IMR-90 (cell line): ENCODE data around the gene FRK. TPM values are rescaled to one million over a fixed set of nuclear protein-coding genes. Genes with fewer than 3 reads are reported as not detected.

ENCODE experiments used
- ATAC-seq: fragments of 200-7000 bp; cut with Tn5 transposase; 2 replicates; pipeline ENCODE4 v1.9.1; 2020; ENCODE audit warnings: low read depth, mild to moderate bottlenecking, moderate library complexity
- BruUV-seq: library from RNA; stranded (reverse); fragments of 400-500 nt; replicated peaks from 2 replicates; lab custom pipeline; 2021; lab: Mats Ljungman, UMichigan
- CTCF ChIA-PET: fragments of 300-600 bp; formaldehyde crosslinking; extraction: SDS; loops from one replicate; lab custom pipeline; 2021; ENCODE audit warnings: antibody characterized with exemption; lab: Yijun Ruan, JAX
- POLR2A ChIA-PET: fragments of 300-600 bp; sonication (Branson Sonifier 250); formaldehyde crosslinking; loops from one replicate; lab custom pipeline; 2022; ENCODE audit warnings: antibody characterized with exemption; ENCODE audit not compliant: unreplicated experiment; lab: Charles Lee
- DNase-seq: peaks from one replicate; pipeline ENCODE4 v3.0.0; 2013
- H2AFZ ChIP-seq: replicated peaks from 2 replicates; pipeline ENCODE3; 2013; ENCODE audit warnings: low read length, mild to moderate bottlenecking; ENCODE audit not compliant: poor library complexity
- H2AK5ac ChIP-seq: 2 replicates; pipeline ENCODE4 v1.6.1; 2013; ENCODE audit warnings: low read depth, low read length, inconsistent platforms
- H2AK9ac ChIP-seq: replicated peaks from 2 replicates; pipeline ENCODE3; 2013; ENCODE audit warnings: mild to moderate bottlenecking, low read depth, low read length, moderate library complexity; ENCODE audit not compliant: poor library complexity
- H2BK120ac ChIP-seq: 2 replicates; pipeline ENCODE4 v1.6.1; 2013; ENCODE audit warnings: low read depth, low read length, inconsistent platforms
- H2BK15ac ChIP-seq: 3 replicates; pipeline ENCODE4 v1.6.1; 2013; ENCODE audit warnings: low read depth, low read length, inconsistent platforms
- H2BK20ac ChIP-seq: 2 replicates; pipeline ENCODE4 v1.6.1; 2013; ENCODE audit warnings: low read depth, mild to moderate bottlenecking, inconsistent platforms, low read length, moderate library complexity
- H2BK5ac ChIP-seq: 2 replicates; pipeline ENCODE4 v1.6.1; 2013; ENCODE audit warnings: mild to moderate bottlenecking, low read depth, low read length, inconsistent platforms; ENCODE audit not compliant: poor library complexity, severe bottlenecking
- H3K14ac ChIP-seq: replicated peaks from 2 replicates; pipeline ENCODE4 v1.6.1; 2013; ENCODE audit warnings: low read depth, low read length, inconsistent platforms
- H3K18ac ChIP-seq: 2 replicates; pipeline ENCODE4 v1.6.1; 2013; ENCODE audit warnings: low read depth, low read length, control low read depth
- H3K23ac ChIP-seq: 2 replicates; pipeline ENCODE4 v1.6.1; 2013; ENCODE audit warnings: low read depth, low read length, inconsistent platforms
- H3K27ac ChIP-seq: 2 replicates; pipeline ENCODE4 v1.5.1; 2013; ENCODE audit warnings: mild to moderate bottlenecking, control low read depth, low read length; ENCODE audit not compliant: insufficient read depth
- H3K27me3 ChIP-seq: 2 replicates; pipeline ENCODE4 v1.6.1; 2013; ENCODE audit warnings: low read length; ENCODE audit not compliant: control insufficient read depth, insufficient read depth
- H3K36me3 ChIP-seq: 2 replicates; pipeline ENCODE4 v1.6.1; 2013; ENCODE audit warnings: low read length, mixed read lengths; ENCODE audit not compliant: control insufficient read depth, insufficient read depth
- H3K4ac ChIP-seq: 2 replicates; pipeline ENCODE4 v1.6.1; 2013; ENCODE audit warnings: low read depth, low read length, inconsistent platforms
- H3K4me1 ChIP-seq: 2 replicates; pipeline ENCODE4 v1.6.1; 2013; ENCODE audit warnings: low read length, mixed read lengths; ENCODE audit not compliant: control insufficient read depth, insufficient read depth
- H3K4me2 ChIP-seq: 2 replicates; pipeline ENCODE4 v1.6.1; 2013; ENCODE audit warnings: low read depth, mild to moderate bottlenecking, control low read depth, low read length, moderate library complexity
- H3K4me3 ChIP-seq: 2 replicates; pipeline ENCODE4 v1.5.1; 2013; ENCODE audit warnings: low read depth, mild to moderate bottlenecking, control low read depth, low read length, moderate library complexity; ENCODE audit not compliant: insufficient read depth
- H3K56ac ChIP-seq: 2 replicates; pipeline ENCODE4 v1.6.1; 2013; ENCODE audit warnings: low read length, inconsistent platforms; ENCODE audit not compliant: insufficient read depth; ENCODE audit errors: extremely low read depth
- H3K79me1 ChIP-seq, 2 experiments: 2 replicates each; pipeline ENCODE4 v1.6.1; 2013; ENCODE audit warnings: low read length in 2 of 2, inconsistent platforms in 1 of 2, low read depth in 1 of 2
- H3K9ac ChIP-seq: 2 replicates; pipeline ENCODE4 v1.6.1; 2013; ENCODE audit warnings: low read depth, low read length, control low read depth
- H3K9me1 ChIP-seq: 2 replicates; pipeline ENCODE4 v1.6.1; 2013; ENCODE audit warnings: low read length, inconsistent platforms; ENCODE audit not compliant: insufficient read depth
- H3K9me3 ChIP-seq: 2 replicates; pipeline ENCODE4 v1.6.1; 2013; ENCODE audit warnings: low read length; ENCODE audit not compliant: control insufficient read depth, insufficient read depth
- H4K20me1 ChIP-seq: 2 replicates; pipeline ENCODE4 v1.6.1; 2013; ENCODE audit warnings: low read length, inconsistent platforms; ENCODE audit not compliant: insufficient read depth
- H4K5ac ChIP-seq: 2 replicates; pipeline ENCODE4 v1.6.1; 2013; ENCODE audit warnings: mild to moderate bottlenecking, low read depth, low read length, control low read depth
- H4K8ac ChIP-seq, 2 experiments: 2 replicates each; pipeline ENCODE4 v1.6.1; 2013; ENCODE audit warnings: low read depth in 2 of 2, low read length in 2 of 2, control low read depth in 1 of 2, inconsistent platforms in 1 of 2
- H4K91ac ChIP-seq: 2 replicates; pipeline ENCODE4 v1.6.1; 2013; ENCODE audit warnings: low read depth, low read length, inconsistent platforms; ENCODE audit not compliant: insufficient read depth
- MAFK ChIP-seq: IDR thresholded peaks from 2 replicates; pipeline ENCODE4 v1.6.1; 2012; ENCODE audit warnings: low read depth, low read length, improper control_type of control experiment
- WGBS, 2 experiments: methylation state at CpG; one replicate each; pipeline versions ENCODE4 v1.1.5 to v1.1.7; 2013; ENCODE audit warnings: missing lambda C conversion rate in 2 of 2; ENCODE audit not compliant: insufficient read length in 1 of 2; ENCODE audit errors: extremely low coverage in 2 of 2; 5-methylcytosine and 5-hydroxymethylcytosine counted together
- dilution Hi-C: fragments of 300-500 bp; cut with HindIII; formaldehyde crosslinking; loops from one replicate; pipeline ENCODE4 v1.14.3; 2018; ENCODE audit warnings: low sequenced_read_pairs; ENCODE audit not compliant: unreplicated experiment
- in situ Hi-C: fragments of 300-500 bp; cut with MboI; formaldehyde crosslinking; loops from 3 replicates; pipeline ENCODE4 v1.14.3; 2019; ENCODE audit warnings: low sequenced_read_pairs, inconsistent platforms, mixed read lengths
- intact Hi-C: fragments of 100-400 bp; cut with micrococcal nuclease; formaldehyde crosslinking; loops from 2 replicates; pipeline ENCODE4 v1.10.0; 2022
- polyA plus RNA-seq, 3 experiments: library from polyadenylated mRNA; depleted of rRNA; stranded (reverse); fragments of >200 nt; gene quantifications; 2 replicates each; pipeline ENCODE4 v1.2.3, GENCODE V29; 2012; ENCODE audit warnings: low replicate concordance in 1 of 3
- total RNA-seq: library from RNA; depleted of rRNA; stranded (reverse); fragments of >200 nt; gene quantifications from 2 replicates; pipeline ENCODE4 v1.2.3, GENCODE V29; 2012
- TF ChIP-seq, protein P1 (sequence below): conservative IDR thresholded peaks from 2 replicates; pipeline ENCODE4 v1.5.1; 2012; ENCODE audit warnings: mild to moderate bottlenecking, low read depth, low read length, improper control_type of control experiment

The FRK gene
- total and polyA plus RNA-seq, 2 of the 4 experiments (the other 2 are of a cell fraction) = under 0.01 to 0.02 TPM

DNA sequence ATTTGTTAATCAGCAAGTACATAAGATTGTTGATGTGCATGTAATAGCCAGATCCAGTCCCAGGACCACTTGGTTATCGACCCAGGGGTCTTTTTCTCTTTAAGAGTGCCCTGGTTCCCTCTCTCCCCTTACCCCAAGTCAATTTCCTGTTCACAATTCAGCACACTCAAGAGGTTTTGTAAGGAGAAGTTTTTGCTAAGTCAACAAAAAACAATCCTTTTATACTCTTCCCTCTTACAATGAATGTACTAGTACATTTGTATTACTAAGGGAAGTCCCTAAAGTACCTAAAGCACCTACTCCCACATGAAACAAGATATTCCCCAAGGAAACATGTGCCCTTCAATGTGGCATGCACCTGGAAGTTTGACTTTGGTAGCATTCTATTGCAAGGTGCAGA is 38.3 kb upstream of the FRK start:
- Histone ChIP-seq H3K14ac (no peak overlapping the region), H3K79me1 (peaks cover 17 to 18% of the 10 kb centered on the region in 2 experiments; a peak in 3 of 4 replicates), H2BK15ac (no peak overlapping the region), H3K18ac (no peak overlapping the region), H3K4me1 (peaks cover 9% of the 10 kb centered on the region), H2BK20ac (no peak overlapping the region), H2AK9ac (no peak overlapping the region), H3K4ac (no peak overlapping the region), H3K9me1 (no peaks in the 10 kb centered on the region), H4K91ac (no peak overlapping the region), H2BK120ac (no peak overlapping the region), H3K4me2 (no peak overlapping the region), H2AK5ac (no peak overlapping the region), H2AFZ (no peak overlapping the region), H4K8ac (no peak overlapping the region), H4K20me1 (no peaks in the 10 kb centered on the region), H4K5ac (no peak overlapping the region), H3K27ac (no peak overlapping the region), H3K56ac (no peak overlapping the region), H3K9ac (no peak overlapping the region), H3K36me3 (no peaks in the 10 kb centered on the region), H2BK5ac (no peak overlapping the region), H3K23ac (no peak overlapping the region), H3K27me3 (no peaks in the 10 kb centered on the region), H3K4me3 (no peak overlapping the region), H3K9me3 (peaks cover 4% of the 10 kb centered on the region)
- intact Hi-C loops = loop anchor here (10.0 kb wide), 2 partner anchors 614 to 1354 kb away; no protein-coding TSS in a partner anchor
- TF ChIP-seq, protein P1, sequence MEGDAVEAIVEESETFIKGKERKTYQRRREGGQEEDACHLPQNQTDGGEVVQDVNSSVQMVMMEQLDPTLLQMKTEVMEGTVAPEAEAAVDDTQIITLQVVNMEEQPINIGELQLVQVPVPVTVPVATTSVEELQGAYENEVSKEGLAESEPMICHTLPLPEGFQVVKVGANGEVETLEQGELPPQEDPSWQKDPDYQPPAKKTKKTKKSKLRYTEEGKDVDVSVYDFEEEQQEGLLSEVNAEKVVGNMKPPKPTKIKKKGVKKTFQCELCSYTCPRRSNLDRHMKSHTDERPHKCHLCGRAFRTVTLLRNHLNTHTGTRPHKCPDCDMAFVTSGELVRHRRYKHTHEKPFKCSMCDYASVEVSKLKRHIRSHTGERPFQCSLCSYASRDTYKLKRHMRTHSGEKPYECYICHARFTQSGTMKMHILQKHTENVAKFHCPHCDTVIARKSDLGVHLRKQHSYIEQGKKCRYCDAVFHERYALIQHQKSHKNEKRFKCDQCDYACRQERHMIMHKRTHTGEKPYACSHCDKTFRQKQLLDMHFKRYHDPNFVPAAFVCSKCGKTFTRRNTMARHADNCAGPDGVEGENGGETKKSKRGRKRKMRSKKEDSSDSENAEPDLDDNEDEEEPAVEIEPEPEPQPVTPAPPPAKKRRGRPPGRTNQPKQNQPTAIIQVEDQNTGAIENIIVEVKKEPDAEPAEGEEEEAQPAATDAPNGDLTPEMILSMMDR = no peak
- TF ChIP-seq MAFK = peak; percentile 76
- dilution Hi-C loops = no loop called here
- no CpG with 5 or more reads among the region's 1 CpG for WGBS, 2 experiments
- ATAC-seq (no peak), DNase-seq (no peak)
- BruUV-seq = no TSS peak
- ChIA-PET CTCF (interaction anchor here (1.5 kb wide), 1 partner anchor 88 kb away, joined by 10 read pairs; no protein-coding TSS in a partner anchor), POLR2A (interaction anchor here (0.6 kb wide), 1 partner anchor 153 kb away, joined by 3 read pairs; no protein-coding TSS in a partner anchor)
- in situ Hi-C loops = loop anchor here (5.0 kb wide), 1 partner anchor 87 kb away; no protein-coding TSS in a partner anchor
